ENCODE data around the gene PPBP. TPM values are rescaled to one million over a fixed set of nuclear protein-coding genes. Genes with fewer than 3 reads are reported as not detected.

The PPBP gene
- total and polyA plus RNA-seq, 9 of the 15 experiments (the other 6 are each of a cell fraction or from before 2014, with no cell fraction given) = 0.17 to 0.55 (median 0.29) TPM; not detected in 4

GRCh38 chr4:74023709-74024108 lies 35.7 kb upstream of the PPBP start:
- ChIA-PET CTCF (ENCODE audit: low intra/inter-chr PET ratio) (no interaction called here), POLR2A (no interaction called here)
- Histone ChIP-seq H2AFZ (ENCODE audit: low read depth, low read length) (no peak overlapping the region), H3K27me3 (ENCODE audit: control insufficient read depth in 2 of 2, insufficient read depth in 2 of 2, low read length in 2 of 2) (no peaks in the 10 kb centered on the region), H3K4me3 (no peak overlapping the region), H3K79me2 (ENCODE audit: control insufficient read depth, insufficient read depth, low read length) (no peaks in the 10 kb centered on the region), H3K9me1 (ENCODE audit: control insufficient read depth, insufficient read depth, low read length) (no peaks in the 10 kb centered on the region), H3K36me3 (ENCODE audit: control insufficient read depth, insufficient read depth, low read length) (no peaks in the 10 kb centered on the region), H3K4me1 (replicated peaks in 1 of 2; ENCODE audit: control insufficient read depth in 2 of 2, insufficient read depth in 2 of 2, low read length in 2 of 2) (no peaks in the 10 kb centered on the region), H4K20me1 (replicated peaks; ENCODE audit: control insufficient read depth, insufficient read depth, low read length) (no peaks in the 10 kb centered on the region), H3K9me3 (replicated peaks; ENCODE audit: control insufficient read depth, insufficient read depth, low read depth, low read length) (no peaks in the 10 kb centered on the region), H3K27ac (ENCODE audit: extremely low read depth, low read depth, low read length) (no peak overlapping the region), H3K4me2 (ENCODE audit: insufficient read depth, low read length) (no peak overlapping the region), H3K9ac (ENCODE audit: insufficient read depth in 1 of 2, low read depth in 2 of 2, low read length in 2 of 2) (no peak overlapping the region)
- FAIRE-seq = no peak
- no TSS peak for BruUV-seq (replicated peaks)
- intact Hi-C loops (cut with micrococcal nuclease) (no loop called here), in situ Hi-C loops (cut with MboI) (no loop called here)
- DNase-seq (ENCODE audit: extremely low read depth in 1 of 4, low spot score in 3 of 4) = no peak
- ATAC-seq = no peak
- WGBS (ENCODE audit: insufficient coverage, low coverage, missing lambda C conversion rate) = 62% methylated on average over 2 of the region's 2 CpGs
- no peak for TF ChIP-seq ILK (tag; IDR thresholded peaks at IDR 0.05; ENCODE audit: borderline replicate concordance, low read depth)
- no peak for TF ChIP-seq KDM5B (IDR thresholded peaks at IDR 0.05; ENCODE audit: insufficient replicate concordance, low read depth, low read length)
- no peak for TF ChIP-seq ZEB2 (IDR thresholded peaks at IDR 0.05)
- no peak for TF ChIP-seq RBM14 (IDR thresholded peaks at IDR 0.05; ENCODE audit: borderline replicate concordance, insufficient read depth, low read depth, low read length)
- TF ChIP-seq, protein P1, sequence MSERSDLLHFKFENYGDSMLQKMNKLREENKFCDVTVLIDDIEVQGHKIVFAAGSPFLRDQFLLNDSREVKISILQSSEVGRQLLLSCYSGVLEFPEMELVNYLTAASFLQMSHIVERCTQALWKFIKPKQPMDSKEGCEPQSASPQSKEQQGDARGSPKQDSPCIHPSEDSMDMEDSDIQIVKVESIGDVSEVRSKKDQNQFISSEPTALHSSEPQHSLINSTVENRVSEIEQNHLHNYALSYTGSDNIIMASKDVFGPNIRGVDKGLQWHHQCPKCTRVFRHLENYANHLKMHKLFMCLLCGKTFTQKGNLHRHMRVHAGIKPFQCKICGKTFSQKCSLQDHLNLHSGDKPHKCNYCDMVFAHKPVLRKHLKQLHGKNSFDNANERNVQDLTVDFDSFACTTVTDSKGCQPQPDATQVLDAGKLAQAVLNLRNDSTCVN (CRISPR knock-in tag; IDR thresholded peaks at IDR 0.05) = no peak
- TF ChIP-seq HDAC6 (IDR thresholded peaks at IDR 0.05; ENCODE audit: low read depth, low read length) = no peak
- no peak for TF ChIP-seq NCOA4 (IDR thresholded peaks at IDR 0.05; ENCODE audit: partially characterized antibody)
- TF ChIP-seq CUX1 (CRISPR knock-in tag; IDR thresholded peaks at IDR 0.05) = no peak
- TF ChIP-seq ZNF24 (IDR thresholded peaks at IDR 0.05) = no peak
- no peak for TF ChIP-seq GTF3C2 (IDR thresholded peaks at IDR 0.05; ENCODE audit: borderline replicate concordance, extremely low read depth, insufficient read length)
- TF ChIP-seq ZNF740 (CRISPR knock-in tag; IDR thresholded peaks at IDR 0.05) = no peak
- no peak for TF ChIP-seq ZNF740 (tag; IDR thresholded peaks at IDR 0.05)

All from K562 (cell line).